Stimulated activated CD8-positive, alpha-beta memory T cell treated with anti-CD3 and anti-CD28 coated beads, Interleukin-12 subunit alpha, Interleukin-12 subunit beta, amount 100 ng/mL, for 24 hours (primary cell): Measurements from ENCODE around the gene MYBBP1A.
"Not testable (repeated sequence)": the region's sequence is repeated elsewhere in the genome, so short reads cannot be mapped to it uniquely, and the experiment has no call there.

Experiments used
- DNase-seq: peaks from one replicate; pipeline ENCODE4 v3.0.0-alpha.2; 2020; ENCODE audit errors: extremely low read depth

Gene MYBBP1A, protein sequence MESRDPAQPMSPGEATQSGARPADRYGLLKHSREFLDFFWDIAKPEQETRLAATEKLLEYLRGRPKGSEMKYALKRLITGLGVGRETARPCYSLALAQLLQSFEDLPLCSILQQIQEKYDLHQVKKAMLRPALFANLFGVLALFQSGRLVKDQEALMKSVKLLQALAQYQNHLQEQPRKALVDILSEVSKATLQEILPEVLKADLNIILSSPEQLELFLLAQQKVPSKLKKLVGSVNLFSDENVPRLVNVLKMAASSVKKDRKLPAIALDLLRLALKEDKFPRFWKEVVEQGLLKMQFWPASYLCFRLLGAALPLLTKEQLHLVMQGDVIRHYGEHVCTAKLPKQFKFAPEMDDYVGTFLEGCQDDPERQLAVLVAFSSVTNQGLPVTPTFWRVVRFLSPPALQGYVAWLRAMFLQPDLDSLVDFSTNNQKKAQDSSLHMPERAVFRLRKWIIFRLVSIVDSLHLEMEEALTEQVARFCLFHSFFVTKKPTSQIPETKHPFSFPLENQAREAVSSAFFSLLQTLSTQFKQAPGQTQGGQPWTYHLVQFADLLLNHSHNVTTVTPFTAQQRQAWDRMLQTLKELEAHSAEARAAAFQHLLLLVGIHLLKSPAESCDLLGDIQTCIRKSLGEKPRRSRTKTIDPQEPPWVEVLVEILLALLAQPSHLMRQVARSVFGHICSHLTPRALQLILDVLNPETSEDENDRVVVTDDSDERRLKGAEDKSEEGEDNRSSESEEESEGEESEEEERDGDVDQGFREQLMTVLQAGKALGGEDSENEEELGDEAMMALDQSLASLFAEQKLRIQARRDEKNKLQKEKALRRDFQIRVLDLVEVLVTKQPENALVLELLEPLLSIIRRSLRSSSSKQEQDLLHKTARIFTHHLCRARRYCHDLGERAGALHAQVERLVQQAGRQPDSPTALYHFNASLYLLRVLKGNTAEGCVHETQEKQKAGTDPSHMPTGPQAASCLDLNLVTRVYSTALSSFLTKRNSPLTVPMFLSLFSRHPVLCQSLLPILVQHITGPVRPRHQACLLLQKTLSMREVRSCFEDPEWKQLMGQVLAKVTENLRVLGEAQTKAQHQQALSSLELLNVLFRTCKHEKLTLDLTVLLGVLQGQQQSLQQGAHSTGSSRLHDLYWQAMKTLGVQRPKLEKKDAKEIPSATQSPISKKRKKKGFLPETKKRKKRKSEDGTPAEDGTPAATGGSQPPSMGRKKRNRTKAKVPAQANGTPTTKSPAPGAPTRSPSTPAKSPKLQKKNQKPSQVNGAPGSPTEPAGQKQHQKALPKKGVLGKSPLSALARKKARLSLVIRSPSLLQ (N-terminal part only)

DNA sequence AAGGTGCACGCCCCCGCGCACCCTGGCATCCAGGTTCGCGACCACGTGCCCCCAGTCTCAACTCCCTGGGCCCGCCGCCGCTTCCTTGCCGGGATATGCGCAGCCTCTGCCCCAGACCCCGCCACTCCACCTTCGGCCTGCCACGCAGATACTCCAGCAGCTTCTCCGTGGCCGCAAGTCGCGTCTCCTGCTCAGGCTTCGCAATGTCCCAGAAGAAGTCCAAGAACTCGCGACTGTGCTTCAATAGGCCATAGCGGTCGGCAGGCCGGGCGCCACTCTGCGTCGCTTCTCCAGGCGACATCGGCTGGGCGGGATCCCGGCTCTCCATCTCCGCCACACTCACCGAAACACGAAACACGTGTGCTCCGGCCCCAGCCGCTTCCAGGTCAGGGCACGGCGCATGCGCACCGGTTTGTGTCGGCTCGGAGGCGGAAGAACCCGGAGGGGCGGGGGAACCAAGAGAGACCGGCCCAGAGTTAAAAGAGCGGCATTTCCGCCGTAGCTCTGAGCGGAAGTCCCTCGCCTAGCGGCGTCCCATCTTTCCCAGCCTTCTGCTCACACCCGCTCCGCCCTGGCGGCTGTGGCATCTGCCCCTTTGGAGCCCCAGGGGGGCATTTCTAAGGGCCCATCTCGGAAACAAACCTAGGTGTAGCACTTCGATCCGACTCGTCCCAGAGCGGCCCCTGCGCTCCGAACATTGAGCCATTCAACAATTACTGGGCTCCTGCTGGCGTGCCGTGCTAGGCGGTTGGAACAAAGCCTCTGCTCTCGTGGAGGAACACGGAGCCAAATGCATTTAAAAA, at the start of gene MYBBP1A:
TSS of gene MYBBP1A (minus strand) at position 388 of the 803 bp plus-strand sequence. CDS start at position 328, 60 bp downstream.
- peak; percentile 96 for DNase-seq

DNA sequence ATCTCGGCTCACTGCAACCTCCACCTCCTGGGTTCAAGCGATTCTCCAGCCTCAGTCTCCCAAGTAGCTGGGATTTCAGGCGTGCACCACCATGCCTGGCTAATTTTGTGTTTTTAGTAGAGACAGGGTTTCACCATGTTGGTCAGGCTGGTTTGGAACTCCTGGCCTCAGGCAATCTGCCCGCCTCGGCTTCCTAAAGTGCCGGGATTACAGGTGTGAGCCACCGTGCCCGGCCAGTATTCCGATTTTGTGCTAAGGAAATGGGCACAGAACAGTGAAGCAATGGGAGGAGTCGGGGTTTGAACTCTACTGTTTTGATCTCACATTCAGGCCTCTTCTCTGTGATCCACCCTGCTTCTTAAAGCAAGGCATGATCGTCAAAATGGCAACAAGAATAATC, 49.6 kb upstream of the MYBBP1A start:
- not testable (repeated sequence) for DNase-seq

DNA sequence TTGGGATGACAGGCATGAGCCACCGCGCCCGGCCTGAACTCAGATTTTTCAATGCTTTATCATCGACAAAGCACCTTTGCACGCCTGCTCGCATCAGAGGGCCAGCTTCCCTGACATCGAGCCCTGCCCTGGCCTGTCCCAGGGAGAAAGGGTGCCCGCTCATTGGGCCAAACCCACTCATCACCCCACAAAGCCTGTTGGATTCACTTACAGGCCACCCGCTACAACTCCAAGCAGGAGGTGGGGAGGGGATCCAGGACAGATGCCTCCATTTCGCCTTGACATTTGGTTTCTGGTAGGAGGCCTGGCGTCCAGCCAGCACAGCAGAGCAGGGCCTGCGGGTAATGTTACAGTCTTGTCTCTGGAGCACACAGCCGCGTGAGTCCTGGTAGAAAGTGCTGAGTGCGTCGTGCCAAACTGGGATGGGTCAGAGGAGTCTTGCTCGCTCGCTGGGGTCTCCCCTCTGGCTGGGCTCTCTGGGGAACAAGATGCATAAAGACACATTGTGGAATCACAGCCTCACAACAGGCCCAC, 49.0 kb upstream of the MYBBP1A start:
- no peak for DNase-seq

DNA sequence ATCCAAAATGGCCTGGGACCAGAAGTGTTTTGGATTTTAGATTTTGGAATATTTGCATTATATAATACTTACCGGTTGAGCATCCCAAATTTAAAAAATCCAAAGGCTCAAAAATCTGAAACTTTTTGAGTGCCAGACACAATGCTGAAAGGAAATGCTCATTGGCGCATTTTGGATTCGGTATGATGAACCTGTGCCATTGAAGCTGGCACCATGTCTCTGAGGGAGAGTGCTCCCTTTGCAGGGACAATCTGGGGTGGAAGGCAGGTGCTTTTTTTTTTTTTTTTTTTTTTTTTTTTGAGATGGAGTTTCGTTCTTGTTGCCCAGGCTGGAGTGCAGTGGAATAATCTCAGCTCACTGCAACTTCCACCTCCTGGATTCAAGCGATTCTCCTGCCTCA, 46.9 kb upstream of the MYBBP1A start:
- no peak for DNase-seq

DNA sequence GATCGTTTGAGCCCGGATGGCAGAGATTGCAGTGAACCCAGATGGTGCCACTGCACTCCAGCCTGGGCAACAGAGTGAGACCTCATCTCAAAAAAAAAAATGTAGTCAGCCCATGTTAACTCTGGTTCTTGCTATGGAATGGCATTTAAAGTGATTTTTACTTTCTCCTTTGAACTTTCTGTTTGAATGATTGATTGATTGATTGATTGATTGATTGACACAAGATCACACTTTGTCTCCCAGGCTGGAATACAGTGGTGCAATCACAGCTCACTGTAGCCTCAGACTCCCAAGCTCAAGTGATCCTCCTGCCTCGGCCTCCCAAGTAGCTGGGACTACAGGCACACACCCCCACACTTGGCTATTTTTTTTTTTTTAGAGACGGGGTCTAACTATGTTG, 46.1 kb upstream of the MYBBP1A start:
- no peak for DNase-seq

DNA sequence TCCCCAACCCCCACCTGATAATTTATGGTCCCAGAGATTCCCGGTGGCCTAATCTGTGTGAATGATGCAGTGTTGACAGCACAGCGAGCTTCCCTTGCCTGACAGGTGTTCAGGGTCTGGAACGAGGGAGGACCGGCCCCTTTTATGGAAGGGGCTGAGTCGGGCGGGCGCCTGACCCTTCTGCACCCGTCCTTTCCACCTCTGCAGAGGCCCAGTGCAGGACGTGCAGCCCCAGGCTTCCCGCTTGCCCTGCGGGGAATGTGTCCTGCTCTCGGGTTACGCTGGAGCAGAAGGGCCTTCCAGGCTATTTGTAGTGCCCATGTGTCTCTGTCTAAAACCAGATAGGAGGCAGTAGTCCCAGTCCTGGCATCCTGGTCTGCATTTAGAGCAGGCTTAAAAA, 45.4 kb upstream of the MYBBP1A start:
- no peak for DNase-seq

DNA sequence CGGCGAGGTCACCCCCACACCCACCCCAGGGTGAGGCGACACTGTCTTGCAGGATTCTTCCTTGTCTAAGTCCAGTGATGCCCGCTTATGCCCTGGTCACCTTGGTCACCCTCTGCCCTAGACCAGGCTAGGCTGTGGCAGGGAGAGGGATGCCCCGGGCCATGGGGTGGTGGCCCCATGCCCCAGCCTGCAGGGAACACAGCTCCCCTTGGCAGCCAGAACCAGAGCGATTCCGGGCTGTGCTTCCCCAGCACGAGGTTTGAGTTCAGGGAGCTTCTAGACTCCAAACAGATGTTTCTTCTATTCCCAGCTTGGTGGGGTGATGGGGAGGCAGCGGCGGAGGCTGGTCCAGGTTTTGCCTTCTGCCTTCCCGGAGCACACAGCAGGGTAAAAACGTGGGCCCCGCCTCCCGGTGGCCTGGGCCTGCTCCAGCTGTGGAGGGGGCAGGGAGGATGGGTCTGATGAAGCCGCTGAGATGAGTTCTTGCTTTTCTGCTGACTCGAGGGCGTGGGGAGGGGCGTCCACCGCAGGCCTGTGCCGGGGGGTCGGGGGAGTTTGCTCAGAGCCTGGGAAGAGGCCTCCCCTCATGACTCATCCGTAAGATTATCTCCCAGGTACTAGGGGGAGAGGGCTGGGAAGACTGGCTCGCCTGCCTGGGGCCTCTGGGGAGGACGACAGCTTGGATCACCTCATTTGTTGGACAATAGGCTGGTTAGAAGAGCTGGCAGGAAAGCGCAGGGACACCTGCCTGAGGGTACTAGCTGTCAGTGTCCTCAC, 44.5 kb upstream of the MYBBP1A start:
- DNase-seq = no peak

DNA sequence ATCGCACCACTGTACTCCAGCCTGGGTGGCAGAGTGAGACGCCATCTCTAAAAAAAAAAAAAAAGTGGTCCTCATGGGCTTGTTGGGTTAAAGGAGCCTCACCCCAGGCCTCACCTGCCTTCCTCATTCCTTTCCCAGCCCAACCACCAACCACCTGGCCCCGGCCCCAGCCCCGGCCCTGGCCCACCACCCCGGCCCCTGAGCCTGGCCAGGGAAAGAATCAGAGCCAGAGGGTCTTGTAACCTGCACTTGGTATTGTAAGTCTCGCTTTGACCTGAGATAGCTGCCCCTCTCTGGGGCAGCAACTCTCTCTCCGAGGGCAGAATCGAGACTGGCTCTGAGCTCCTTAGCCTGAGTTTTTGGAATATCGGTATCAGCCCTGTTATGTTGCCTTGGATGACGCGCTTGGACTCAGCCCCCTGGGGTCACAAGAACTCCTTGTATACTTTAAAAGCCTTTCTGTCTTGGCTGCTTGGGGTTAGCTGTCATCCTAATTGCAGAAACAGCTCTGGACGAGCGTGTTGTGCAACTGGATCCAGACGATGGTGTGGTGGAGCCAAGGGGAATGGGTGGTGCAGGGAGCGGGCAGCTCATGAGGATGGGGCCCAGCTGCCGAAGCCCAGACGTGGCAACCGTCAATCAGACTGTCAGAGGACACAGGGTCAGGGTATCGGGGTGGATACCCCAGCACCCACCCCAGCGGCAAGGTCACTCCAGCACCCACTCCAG, 43.8 kb upstream of the MYBBP1A start:
- no peak for DNase-seq

DNA sequence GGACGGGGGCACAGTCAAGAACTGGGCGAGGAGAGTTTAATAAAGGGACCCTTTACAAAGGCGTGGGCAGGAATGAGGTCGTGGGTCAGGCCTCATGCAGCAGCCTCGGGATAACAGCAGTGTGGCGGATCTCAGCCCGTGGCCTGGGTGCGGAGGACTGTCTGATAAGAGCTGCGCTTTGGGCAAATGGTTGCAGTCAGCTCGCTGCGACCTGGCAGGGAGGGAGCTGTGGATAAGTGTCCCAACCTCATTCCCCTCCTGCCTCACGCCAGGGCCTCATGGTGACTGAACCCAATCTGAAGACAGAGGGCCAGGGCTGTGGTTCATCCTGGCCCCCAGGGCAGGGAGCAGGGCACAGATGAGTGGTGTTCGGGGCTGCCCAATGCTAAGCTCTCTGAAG, 42.8 kb upstream of the MYBBP1A start:
- DNase-seq = no peak

DNA sequence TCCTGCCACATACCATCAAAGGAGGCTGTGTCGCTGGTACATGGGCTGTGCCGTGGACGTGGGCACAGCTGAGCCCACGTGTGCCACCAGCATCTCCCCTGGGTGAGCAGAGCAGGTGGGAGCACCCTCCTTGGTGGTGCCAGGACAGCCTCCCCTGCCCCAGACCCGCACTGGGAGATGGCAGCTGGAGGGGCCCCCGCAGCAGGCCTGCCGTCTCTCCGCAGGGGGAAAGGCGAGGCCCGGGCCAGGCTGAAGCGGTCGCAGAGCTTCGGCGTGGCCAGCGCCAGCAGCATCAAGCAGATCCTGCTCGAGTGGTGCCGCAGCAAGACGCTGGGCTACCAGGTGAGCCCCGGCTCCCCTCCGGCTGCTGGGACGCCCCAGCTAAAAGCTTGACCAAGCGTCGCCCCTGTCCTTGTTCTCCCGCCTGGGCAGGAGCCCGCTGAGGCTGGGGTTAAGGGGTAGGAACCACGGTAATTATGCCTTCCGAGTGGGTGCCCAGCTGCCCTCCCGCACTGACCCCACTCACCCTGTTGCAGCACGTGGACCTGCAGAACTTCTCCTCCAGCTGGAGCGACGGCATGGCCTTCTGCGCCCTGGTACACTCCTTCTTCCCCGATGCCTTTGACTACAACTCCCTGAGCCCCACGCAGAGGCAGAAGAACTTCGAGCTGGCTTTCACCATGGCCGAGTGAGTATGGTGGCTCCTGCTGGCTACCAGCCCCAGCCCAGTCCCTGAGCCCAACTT, 41.6 kb upstream of the MYBBP1A start:
- DNase-seq = no peak

DNA sequence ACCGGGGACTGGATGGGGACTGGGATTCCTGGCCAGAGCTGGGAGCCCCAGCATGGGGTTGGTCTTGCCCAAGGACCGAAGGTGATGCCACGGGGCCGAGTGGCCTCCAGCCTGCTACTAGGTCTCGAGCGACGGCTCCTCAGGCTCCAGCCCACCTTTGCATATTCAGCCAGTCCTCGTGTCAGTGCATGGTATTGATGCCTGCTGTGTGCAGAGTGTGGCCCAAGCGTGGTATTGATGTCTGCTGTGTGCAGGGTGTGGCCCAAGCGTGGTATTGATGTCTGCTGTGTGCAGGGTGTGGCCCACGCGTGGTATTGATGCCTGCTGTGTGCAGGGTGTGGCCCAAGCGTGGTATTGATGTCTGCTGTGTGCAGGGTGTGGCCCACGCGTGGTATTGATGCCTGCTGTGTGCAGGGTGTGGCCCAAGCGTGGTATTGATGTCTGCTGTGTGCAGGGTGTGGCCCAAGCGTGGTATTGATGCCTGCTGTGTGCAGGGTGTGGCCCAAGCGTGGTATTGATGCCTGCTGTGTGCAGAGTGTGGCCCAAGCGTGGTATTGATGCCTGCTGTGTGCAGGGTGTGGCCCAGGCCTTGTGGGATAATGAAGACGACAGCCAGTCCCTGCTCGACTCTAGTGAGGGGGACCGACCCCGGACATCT, 40.6 kb upstream of the MYBBP1A start:
- not testable (repeated sequence) for DNase-seq

DNA sequence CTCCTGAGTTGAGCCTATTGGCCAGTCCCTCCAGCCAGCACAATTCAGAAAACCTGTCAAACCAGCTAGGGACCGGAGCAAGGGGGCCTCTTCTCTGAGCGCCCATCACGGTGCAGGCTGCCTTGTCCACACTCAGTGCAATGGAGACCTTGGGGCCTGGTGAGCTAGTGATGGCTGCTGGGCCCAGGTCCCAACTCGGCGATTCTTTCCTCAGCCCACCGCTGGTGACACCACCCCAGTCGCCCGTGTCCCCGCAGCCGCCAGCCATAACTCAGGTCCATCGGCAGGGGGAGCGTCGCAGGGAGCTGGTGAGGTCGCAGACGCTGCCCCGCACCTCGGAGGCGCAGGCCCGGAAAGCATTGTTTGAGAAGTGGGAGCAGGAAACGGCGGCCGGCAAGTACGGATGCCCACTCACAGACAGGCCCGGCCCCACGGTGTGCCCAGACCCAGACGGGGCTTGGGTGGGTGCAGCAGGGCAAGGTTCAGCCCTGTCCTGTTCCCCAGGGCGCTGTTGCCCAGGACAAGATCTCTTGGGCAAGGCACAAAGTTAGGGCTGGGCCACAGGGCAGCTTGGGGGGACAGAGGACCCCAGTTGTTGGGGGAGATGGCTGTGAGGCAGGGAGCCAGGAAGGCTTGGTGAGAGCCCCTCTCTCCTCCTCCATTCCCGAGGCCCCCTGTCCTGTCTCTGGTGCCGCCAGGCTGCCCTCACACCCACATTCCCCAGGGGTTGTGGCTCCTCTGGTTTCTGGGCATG, 39.9 kb upstream of the MYBBP1A start:
- DNase-seq = no peak

DNA sequence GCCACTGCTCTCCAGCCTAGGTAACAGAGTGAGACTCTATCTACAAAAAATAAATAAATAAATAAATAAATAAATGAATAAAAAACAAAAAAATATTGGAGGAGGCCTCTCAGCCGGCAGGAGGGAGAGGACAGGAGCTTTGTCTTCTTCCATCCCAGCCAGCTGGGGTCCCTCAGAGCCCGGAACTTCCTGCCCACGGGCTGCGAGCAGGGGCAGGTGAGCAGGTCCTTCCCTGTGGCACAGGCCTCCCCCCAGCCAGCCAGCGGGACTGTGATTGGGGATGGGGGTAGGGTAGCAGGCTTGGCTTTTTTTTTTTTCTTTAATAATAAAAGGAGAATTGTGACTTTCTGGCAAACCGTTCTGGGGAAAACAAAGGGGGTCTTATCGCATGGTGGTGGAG, 39.2 kb upstream of the MYBBP1A start:
- no peak for DNase-seq

DNA sequence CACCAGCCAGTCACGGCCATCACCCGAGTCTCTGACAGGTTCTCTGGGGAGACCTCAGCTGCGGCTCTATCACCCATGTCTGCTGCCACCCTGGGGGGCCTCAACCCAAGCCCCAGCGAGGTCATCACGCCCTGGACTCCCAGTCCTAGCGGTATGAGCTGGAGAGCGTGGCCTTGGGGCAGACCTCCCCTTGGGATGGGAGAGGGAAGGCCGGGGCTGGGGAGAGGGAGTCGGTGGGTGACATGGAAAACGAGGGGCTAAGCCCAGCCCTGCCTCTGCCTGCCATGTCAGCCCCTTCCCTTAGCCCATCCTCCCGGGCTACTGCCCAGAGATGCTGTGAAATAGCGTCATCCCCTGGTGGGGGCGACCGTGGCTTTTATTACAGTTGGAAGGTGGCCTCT, 37.8 kb upstream of the MYBBP1A start:
- no peak for DNase-seq

DNA sequence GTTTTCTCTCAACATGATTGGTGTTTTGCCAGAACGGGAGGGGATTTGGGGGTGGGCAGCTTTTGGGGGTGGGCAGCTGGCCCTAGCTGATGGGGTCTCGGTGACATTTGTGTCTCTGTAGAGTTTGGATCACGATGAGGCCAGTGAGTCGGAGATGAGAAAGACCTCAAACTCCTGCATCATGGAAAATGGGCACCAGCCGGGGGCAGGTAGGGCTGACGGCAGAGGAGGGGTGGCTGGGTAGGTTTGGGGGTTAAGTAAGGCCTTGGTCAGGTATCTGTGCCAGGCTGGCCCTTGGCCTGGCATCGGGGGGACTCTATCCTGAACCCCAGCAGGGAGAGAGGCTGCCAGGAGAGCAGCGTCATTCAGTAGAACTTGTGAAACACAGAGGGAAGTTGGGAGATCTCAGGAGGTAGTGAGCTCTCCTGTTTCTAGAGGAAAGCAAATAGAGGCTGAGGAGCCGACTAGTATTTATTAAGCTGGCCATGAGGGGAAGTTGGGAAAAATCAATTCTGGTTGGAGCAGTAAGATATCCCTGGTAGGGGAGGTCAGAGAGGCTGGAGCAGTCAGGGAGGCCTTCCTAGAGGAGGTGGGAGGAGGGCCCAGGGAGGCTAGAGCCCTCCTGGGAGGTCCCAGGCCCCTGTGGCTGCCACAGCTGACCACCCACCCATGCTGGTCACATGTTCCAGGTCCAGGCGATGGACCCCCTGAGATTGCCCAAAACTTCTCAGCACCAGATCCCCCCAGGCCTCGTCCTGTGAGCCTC, 37.2 kb upstream of the MYBBP1A start:
- no peak for DNase-seq

DNA sequence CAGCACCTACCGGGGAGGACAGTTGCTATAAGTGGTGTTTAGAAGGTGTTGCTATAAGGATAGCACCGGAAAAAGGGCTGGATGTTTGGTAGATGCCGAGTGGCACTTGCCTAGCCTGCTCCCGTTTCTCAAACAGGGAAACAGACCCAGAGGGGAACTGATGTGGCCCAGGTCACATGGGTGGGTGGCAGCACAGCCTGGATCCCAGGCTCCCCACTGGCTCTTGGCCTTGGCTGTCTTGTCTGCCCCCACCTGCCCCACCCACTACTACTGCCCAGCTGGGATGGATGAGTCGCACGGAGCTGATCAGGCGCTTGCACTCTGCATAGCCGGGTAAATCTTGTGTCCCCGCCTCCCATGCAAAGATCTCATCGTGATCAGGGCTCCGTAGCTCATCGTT, 36.3 kb upstream of the MYBBP1A start:
- DNase-seq = no peak
